CD4-positive, alpha-beta T cell (primary cell): ENCODE measurements around the gene OVCA2. TPM values are rescaled to one million over a fixed set of nuclear protein-coding genes. Genes with fewer than 3 reads are reported as not detected.
A peak's percentile ranks its signal among the peaks of the same experiment; 100 is the strongest.

Experiments
- ATAC-seq: fragments of 200-7000 bp; cut with Tn5 transposase; one replicate; pipeline ENCODE4 v1.10.0; 2022; ENCODE audit warnings: mild to moderate bottlenecking; ENCODE audit not compliant: poor library complexity
- CTCF ChIA-PET: fragments of 350-600 bp; sonication (Branson Sonifier 250); formaldehyde crosslinking; loops from one replicate; lab custom pipeline; 2021; ENCODE audit warnings: antibody characterized with exemption, inconsistent platforms; lab: Charles Lee
- POLR2A ChIA-PET: fragments of 350-600 bp; sonication (Branson Sonifier 250); formaldehyde crosslinking; loops from one replicate; lab custom pipeline; 2021; ENCODE audit warnings: antibody characterized with exemption, inconsistent platforms; lab: Charles Lee
- DNase-seq, 14 experiments: peaks; one replicate each; pipeline ENCODE4 v3.0.0-alpha.2; 2013 to 2020; ENCODE audit warnings: mixed read lengths in 2 of 14
- H3K27ac ChIP-seq, 2 donors: one replicate each; pipeline versions ENCODE4 v1.5.1 to v1.7.0; 2013; ENCODE audit warnings: low read length in 2 of 2, low read depth in 1 of 2, mild to moderate bottlenecking in 1 of 2
- H3K27me3 ChIP-seq, 2 experiments: 1 replicate in 1 of 2; 2 replicates in 1 of 2; pipeline versions ENCODE4 v1.6.1 to v1.7.0; 2013; ENCODE audit warnings: low read length in 2 of 2, control low read depth in 1 of 2, mild to moderate bottlenecking in 1 of 2, moderate library complexity in 1 of 2; ENCODE audit not compliant: insufficient read depth in 2 of 2, control insufficient read depth in 1 of 2
- H3K36me3 ChIP-seq: one replicate; pipeline ENCODE4 v1.6.1; 2013; ENCODE audit warnings: low read length, control low read depth; ENCODE audit not compliant: insufficient read depth
- H3K4me1 ChIP-seq: one replicate; pipeline ENCODE4 v1.6.1; 2013; ENCODE audit warnings: low read length, control low read depth; ENCODE audit not compliant: insufficient read depth
- H3K4me3 ChIP-seq: one replicate; pipeline ENCODE4 v1.5.1; 2013; ENCODE audit warnings: mild to moderate bottlenecking, low read length, moderate library complexity
- H3K9me3 ChIP-seq, 2 experiments: 1 replicate in 1 of 2; 2 replicates in 1 of 2; pipeline versions ENCODE4 v1.6.1 to v1.7.0; 2013; ENCODE audit warnings: low read length in 2 of 2, mild to moderate bottlenecking in 2 of 2, control low read depth in 1 of 2, moderate library complexity in 1 of 2; ENCODE audit not compliant: control insufficient read depth in 1 of 2, insufficient read depth in 1 of 2
- H3K27ac Mint-ChIP-seq: one replicate; pipeline ENCODE4 v1.8.0; 2020; ENCODE audit warnings: mixed read lengths
- H3K27me3 Mint-ChIP-seq: one replicate; pipeline ENCODE4 v1.8.0; 2021; ENCODE audit warnings: mixed read lengths
- H3K36me3 Mint-ChIP-seq: one replicate; pipeline ENCODE4 v1.8.0; 2021; ENCODE audit warnings: low read depth, mixed read lengths
- H3K4me1 Mint-ChIP-seq: one replicate; pipeline ENCODE4 v1.8.0; 2021; ENCODE audit warnings: low read depth, mixed read lengths
- H3K4me3 Mint-ChIP-seq: one replicate; pipeline ENCODE4 v1.8.0; 2020; ENCODE audit warnings: mild to moderate bottlenecking, mixed read lengths
- H3K9me3 Mint-ChIP-seq: one replicate; pipeline ENCODE4 v1.8.0; 2020; ENCODE audit warnings: mixed read lengths
- intact Hi-C, 2 experiments: fragments of 100-400 bp; cut with DNase I in 1 of 2; cut with micrococcal nuclease in 1 of 2; formaldehyde crosslinking; loops; one replicate each; pipeline versions ENCODE4 v1.15.1 to v1.9.0; 2023 to 2025; cut with DNase I, micrococcal nuclease
- total RNA-seq, 174 experiments: library from RNA in 2 of 174; stranded (reverse) in 2 of 174; gene quantifications; one replicate each; pipeline ENCODE4 v1.2.3 and lab custom pipeline; 2021 to 2026
- TF ChIP-seq, protein P1 (sequence below): fragments of 200-600 bp; IDR thresholded peaks from one replicate; pipeline ENCODE4 v1.8.0; 2022; ENCODE audit warnings: antibody characterized with exemption, mild to moderate bottlenecking

OVCA2 gene
- total RNA-seq, 2 experiments from 2014 or later = 34.4 to 35.1 TPM

DNA sequence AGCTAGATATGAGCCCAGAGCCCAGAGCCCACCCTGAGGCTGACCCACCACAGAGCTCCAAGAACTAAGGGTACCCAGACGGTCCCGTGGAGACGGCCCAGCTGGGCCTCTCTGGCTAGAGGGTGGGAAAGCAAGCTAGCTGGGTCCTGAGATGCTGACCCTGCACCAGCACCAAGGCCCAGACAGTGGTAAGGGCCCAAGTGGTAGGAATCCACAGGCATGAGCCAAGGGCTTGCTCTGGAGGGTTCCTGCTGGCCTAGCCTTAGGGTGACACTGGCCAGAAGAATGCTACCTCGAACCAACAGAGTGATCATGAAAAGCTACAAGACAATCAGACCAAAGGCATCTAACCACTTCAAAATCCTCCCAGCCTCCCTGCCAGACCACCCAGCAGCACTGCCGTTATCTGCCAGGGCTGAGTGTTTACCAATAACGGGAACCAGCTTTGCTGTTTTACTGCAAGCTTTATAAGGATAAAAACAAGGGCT lies 26.3 kb downstream of the OVCA2 start:
- H3K4me3 ChIP-seq = no peak overlapping the region
- H3K36me3 ChIP-seq = peaks cover 79% of the 10 kb centered on the region
- DNase-seq (no peak), ATAC-seq (no peak)
- H3K27ac ChIP-seq = no peak overlapping the region
- Mint-ChIP-seq H3K27me3 (peaks cover 17% of the 10 kb centered on the region), H3K27ac (no peak overlapping the region), H3K4me3 (no peak overlapping the region), H3K36me3 (peaks cover 91% of the 10 kb centered on the region), H3K9me3 (no peaks in the 10 kb centered on the region), H3K4me1 (peaks cover 4% of the 10 kb centered on the region)
- TF ChIP-seq, protein P1, sequence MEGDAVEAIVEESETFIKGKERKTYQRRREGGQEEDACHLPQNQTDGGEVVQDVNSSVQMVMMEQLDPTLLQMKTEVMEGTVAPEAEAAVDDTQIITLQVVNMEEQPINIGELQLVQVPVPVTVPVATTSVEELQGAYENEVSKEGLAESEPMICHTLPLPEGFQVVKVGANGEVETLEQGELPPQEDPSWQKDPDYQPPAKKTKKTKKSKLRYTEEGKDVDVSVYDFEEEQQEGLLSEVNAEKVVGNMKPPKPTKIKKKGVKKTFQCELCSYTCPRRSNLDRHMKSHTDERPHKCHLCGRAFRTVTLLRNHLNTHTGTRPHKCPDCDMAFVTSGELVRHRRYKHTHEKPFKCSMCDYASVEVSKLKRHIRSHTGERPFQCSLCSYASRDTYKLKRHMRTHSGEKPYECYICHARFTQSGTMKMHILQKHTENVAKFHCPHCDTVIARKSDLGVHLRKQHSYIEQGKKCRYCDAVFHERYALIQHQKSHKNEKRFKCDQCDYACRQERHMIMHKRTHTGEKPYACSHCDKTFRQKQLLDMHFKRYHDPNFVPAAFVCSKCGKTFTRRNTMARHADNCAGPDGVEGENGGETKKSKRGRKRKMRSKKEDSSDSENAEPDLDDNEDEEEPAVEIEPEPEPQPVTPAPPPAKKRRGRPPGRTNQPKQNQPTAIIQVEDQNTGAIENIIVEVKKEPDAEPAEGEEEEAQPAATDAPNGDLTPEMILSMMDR = no peak
- H3K4me1 ChIP-seq = peaks cover 48% of the 10 kb centered on the region
- ChIA-PET POLR2A (no interaction called here), CTCF (no interaction called here)
- no peaks in the 10 kb centered on the region for H3K9me3 ChIP-seq
- no peaks in the 10 kb centered on the region for H3K27me3 ChIP-seq
- intact Hi-C loops = no loop called here

GRCh38 chr17:2068519-2069051 lies 26.8 kb downstream of the OVCA2 start:
- Mint-ChIP-seq H3K27ac (no peak overlapping the region), H3K36me3 (peaks cover 86% of the 10 kb centered on the region), H3K4me1 (peaks cover 4% of the 10 kb centered on the region), H3K27me3 (peaks cover 15% of the 10 kb centered on the region), H3K9me3 (no peaks in the 10 kb centered on the region), H3K4me3 (no peak overlapping the region)
- Histone ChIP-seq H3K27ac (no peak overlapping the region), H3K27me3 (no peaks in the 10 kb centered on the region), H3K36me3 (peaks cover 77% of the 10 kb centered on the region), H3K4me1 (peaks cover 48% of the 10 kb centered on the region), H3K4me3 (no peak overlapping the region), H3K9me3 (no peaks in the 10 kb centered on the region)
- ChIA-PET POLR2A (no interaction called here), CTCF (interaction anchor here (1.8 kb wide), 1 partner anchor 11 kb away, joined by 9 read pairs; no protein-coding TSS in a partner anchor)
- intact Hi-C loops = no loop called here
- DNase-seq (no peak), ATAC-seq (no peak)
- TF ChIP-seq, protein P1 = no peak

DNA sequence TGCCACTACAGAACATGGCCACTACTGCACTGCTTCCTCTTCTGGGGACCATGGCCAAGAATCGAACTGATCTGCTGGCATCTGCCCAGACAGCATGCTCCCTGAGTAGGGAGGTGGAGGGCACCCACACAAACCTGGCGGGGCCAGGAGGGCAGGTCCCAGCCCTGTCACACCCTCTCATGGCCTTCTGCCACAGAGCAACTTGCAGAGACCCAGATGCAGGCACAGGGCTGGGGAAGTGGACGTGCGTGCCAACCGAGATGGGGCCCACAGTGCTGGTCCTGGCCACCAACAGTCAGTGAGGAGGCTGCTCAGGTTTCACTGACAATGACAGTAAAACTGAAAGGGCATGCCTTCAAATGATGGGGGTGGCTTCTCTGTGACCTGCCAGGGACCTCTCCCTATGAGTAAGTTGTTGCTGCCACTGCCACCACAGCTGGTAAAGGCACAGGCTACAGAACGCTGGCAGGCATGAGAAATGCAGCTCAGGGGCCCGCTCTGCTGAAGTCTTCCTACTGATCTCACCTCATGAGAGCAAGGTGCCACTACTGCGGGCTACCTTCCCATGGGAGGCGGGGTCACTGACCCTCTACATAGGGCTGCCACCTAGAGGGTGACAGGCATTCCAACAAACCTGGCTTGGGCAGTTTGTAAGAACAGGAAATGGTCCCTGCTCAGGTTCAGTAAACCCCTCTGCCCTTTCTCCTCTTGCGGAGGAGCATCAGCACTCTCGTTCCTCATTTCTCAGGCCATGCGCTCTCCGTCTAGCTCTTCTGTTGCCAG lies 28.6 kb downstream of the OVCA2 start:
- H3K4me1 ChIP-seq = peaks cover 38% of the 10 kb centered on the region
- DNase-seq = peak in 1 of 14 experiments; percentile 42
- H3K4me3 ChIP-seq = no peak overlapping the region
- intact Hi-C loops = no loop called here
- Mint-ChIP-seq H3K9me3 (no peaks in the 10 kb centered on the region), H3K4me1 (peaks cover 4% of the 10 kb centered on the region), H3K4me3 (no peak overlapping the region), H3K27me3 (peaks cover 5% of the 10 kb centered on the region), H3K27ac (peak overlapping the region; percentile 12), H3K36me3 (peaks cover 79% of the 10 kb centered on the region)
- peak; percentile 69 for ATAC-seq
- peaks cover 60% of the 10 kb centered on the region for H3K36me3 ChIP-seq
- ChIA-PET CTCF (interaction anchor here (1.1 to 1.8 kb wide), 2 partner anchors 13 to 174 kb away, joined by 3 to 9 read pairs; no protein-coding TSS in a partner anchor), POLR2A (no interaction called here)
- TF ChIP-seq, protein P1 = no peak
- H3K27me3 ChIP-seq = no peaks in the 10 kb centered on the region
- H3K27ac ChIP-seq = no peak overlapping the region
- no peaks in the 10 kb centered on the region for H3K9me3 ChIP-seq
